Tibial nerve (tissue), 4 donors: ENCODE data around the gene POU2F2. TPM values are rescaled to one million over a fixed set of nuclear protein-coding genes. Genes with fewer than 3 reads are reported as not detected.

Source experiments
- DNase-seq, 2 donors: peaks; one replicate each; pipeline ENCODE4 v3.0.0-alpha.2; 2019; ENCODE audit warnings: low spot score in 2 of 2
- H3K27ac ChIP-seq, 4 donors: fragments of 200-600 bp; sonication (generic) in 3 of 4; one replicate each; pipeline ENCODE4 v1.5.1; 2017 to 2019; ENCODE audit warnings: mild to moderate bottlenecking in 1 of 4
- H3K27me3 ChIP-seq, 2 donors: fragments of 200-600 bp; sonication (generic) in 1 of 2; one replicate each; pipeline versions ENCODE4 v1.5.1 to v1.6.0; 2017 to 2019
- H3K36me3 ChIP-seq, 3 donors: fragments of 200-600 bp; sonication (generic); one replicate each; pipeline ENCODE4 v1.5.1; 2018 to 2019
- H3K4me1 ChIP-seq, 4 donors: fragments of 200-600 bp; sonication (generic) in 3 of 4; one replicate each; pipeline ENCODE4 v1.5.1; 2017 to 2019
- H3K4me3 ChIP-seq, 4 donors: fragments of 200-600 bp; sonication (generic) in 3 of 4; one replicate each; pipeline ENCODE4 v1.5.1; 2017 to 2019; ENCODE audit warnings: mild to moderate bottlenecking in 1 of 4, moderate library complexity in 1 of 4
- H3K9me3 ChIP-seq, 4 donors: fragments of 200-600 bp; sonication (generic) in 3 of 4; one replicate each; pipeline ENCODE4 v1.5.1; 2017 to 2019
- CTCF ChIP-seq, 5 experiments: fragments of 200-600 bp in 3 of 5; fragments of 450-650 bp in 2 of 5; sonication (generic) in 3 of 5; IDR thresholded peaks; one replicate each; pipeline ENCODE4 v1.5.1; 2016 to 2019; ENCODE audit warnings: antibody characterized with exemption in 5 of 5, mild to moderate bottlenecking in 3 of 5, moderate library complexity in 2 of 5
- EP300 ChIP-seq, 2 donors: sonication (generic); formaldehyde crosslinking; IDR thresholded peaks; one replicate each; pipeline ENCODE4 v1.6.1; 2017; ENCODE audit warnings: antibody characterized with exemption in 2 of 2, mild to moderate bottlenecking in 1 of 2
- POLR2A ChIP-seq, 2 donors: fragments of 450-650 bp; IDR thresholded peaks; one replicate each; pipeline ENCODE4 v1.6.1; 2017; ENCODE audit warnings: antibody characterized with exemption in 2 of 2, mild to moderate bottlenecking in 2 of 2, moderate library complexity in 2 of 2
- WGBS, 2 donors: methylation state at CpG; one replicate each; pipeline ENCODE4 v1.1.5; 2018; 5-methylcytosine and 5-hydroxymethylcytosine counted together
- total RNA-seq, 4 donors: library from RNA; depleted of rRNA; stranded (reverse); fragments of >200 nt; gene quantifications; one replicate each; pipeline ENCODE4 v1.1.0, GENCODE V29; 2016

The POU2F2 gene
- total RNA-seq, 4 donors from 2014 or later, result 0.21 to 6.0 (median 0.51) TPM

DNA sequence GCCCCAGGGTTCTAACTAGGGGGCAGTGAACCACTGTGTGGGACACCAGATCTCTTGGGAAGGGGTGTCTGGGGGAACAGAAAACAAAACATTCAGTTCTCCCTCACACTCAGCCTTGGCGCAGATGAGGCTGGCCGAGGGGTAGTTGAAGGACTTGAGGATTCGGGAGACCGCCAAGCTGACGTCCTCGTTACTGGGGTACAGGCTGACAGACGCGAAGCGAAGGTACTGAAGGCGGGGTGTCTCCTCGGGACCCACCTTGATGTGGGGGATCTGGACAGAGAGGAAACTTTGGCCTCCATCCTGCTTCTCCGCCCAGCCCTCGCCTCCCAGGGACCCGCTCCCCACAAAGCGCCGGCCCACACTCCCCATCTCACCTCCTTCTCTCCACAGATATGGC, 69.9 kb downstream of the POU2F2 start:
- TF ChIP-seq EP300 (IDR thresholded peaks at IDR 0.05) (no peak), POLR2A (IDR thresholded peaks at IDR 0.05) (no peak), CTCF (IDR thresholded peaks at IDR 0.05) (no peak)
- WGBS, 2 donors, result 94 to 95% methylated on average over 15 to 16 of the region's 16 CpGs
- H3K4me1 ChIP-seq, result no peaks in the 10 kb centered on the region
- DNase-seq, result no peak
- H3K4me3 ChIP-seq, result no peak overlapping the region
- H3K27ac ChIP-seq, result no peak overlapping the region
- H3K27me3 ChIP-seq, result peaks cover 0 to 17% of the 10 kb centered on the region in 2 donors
- H3K9me3 ChIP-seq, result no peaks in the 10 kb centered on the region
- H3K36me3 ChIP-seq, result peaks cover 0 to 50% (median 0%) of the 10 kb centered on the region in 3 donors

DNA sequence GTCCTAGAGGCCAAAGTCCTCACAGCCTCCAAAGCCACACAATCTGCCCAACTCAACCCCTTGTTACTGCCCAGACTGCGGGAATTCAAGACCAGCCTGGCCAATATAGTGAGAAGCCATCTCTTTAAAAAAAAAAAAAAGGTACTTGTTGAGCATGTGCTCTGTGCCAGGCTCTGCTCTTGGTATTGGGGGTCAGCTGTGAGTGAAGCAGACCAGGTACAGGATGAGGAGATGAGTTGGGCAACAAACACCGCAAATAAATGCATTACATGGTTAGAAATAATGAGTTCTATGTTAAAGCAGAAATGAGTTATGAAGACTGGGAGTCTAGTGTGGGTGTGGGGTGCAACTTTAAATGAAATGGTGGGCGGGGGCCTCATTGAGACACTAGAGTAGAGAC, 72.1 kb downstream of the POU2F2 start:
- no peak for TF ChIP-seq CTCF (IDR thresholded peaks at IDR 0.05)
- no peak for TF ChIP-seq EP300 (IDR thresholded peaks at IDR 0.05)
- TF ChIP-seq POLR2A (IDR thresholded peaks at IDR 0.05), result no peak
- 91 to 96% methylated on average over 3 of the region's 3 CpGs for WGBS, 2 donors
- peaks cover 0 to 57% (median 0%) of the 10 kb centered on the region in 3 donors for H3K36me3 ChIP-seq
- H3K27ac ChIP-seq, result no peak overlapping the region
- no peaks in the 10 kb centered on the region for H3K4me1 ChIP-seq
- DNase-seq, result no peak
- H3K9me3 ChIP-seq, result no peaks in the 10 kb centered on the region
- no peaks in the 10 kb centered on the region for H3K27me3 ChIP-seq
- no peak overlapping the region for H3K4me3 ChIP-seq

DNA sequence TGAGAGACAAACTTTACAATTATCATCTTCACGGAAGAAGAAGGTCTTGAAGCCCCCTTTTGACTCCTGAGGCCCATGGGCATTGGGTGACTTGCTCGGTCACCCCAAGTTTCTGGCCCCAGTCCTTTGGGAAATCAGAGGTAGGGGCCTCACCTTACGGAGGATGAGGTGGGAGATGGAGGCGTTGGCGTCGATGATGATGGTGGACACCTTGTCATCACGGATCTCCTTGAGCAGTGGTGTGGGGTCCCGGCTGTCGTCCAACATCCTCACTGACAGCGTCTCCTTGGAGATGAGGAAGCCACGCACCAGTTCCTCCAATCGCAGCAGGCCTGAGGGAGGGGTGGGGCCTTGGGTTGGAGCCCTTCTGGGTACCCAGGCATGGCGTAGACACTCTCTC, 73.0 kb downstream of the POU2F2 start:
- Histone ChIP-seq H3K27me3 (no peaks in the 10 kb centered on the region), H3K4me1 (no peaks in the 10 kb centered on the region), H3K36me3 (peaks cover 0 to 63% (median 0%) of the 10 kb centered on the region in 3 donors), H3K9me3 (no peaks in the 10 kb centered on the region), H3K4me3 (no peak overlapping the region), H3K27ac (no peak overlapping the region)
- DNase-seq, result no peak
- no peak for TF ChIP-seq EP300 (IDR thresholded peaks at IDR 0.05)
- TF ChIP-seq CTCF (IDR thresholded peaks at IDR 0.05), result no peak
- TF ChIP-seq POLR2A (IDR thresholded peaks at IDR 0.05), result no peak
- 94% methylated on average over 13 of the region's 13 CpGs for whole genome bisulfite sequencing, 2 donors

DNA sequence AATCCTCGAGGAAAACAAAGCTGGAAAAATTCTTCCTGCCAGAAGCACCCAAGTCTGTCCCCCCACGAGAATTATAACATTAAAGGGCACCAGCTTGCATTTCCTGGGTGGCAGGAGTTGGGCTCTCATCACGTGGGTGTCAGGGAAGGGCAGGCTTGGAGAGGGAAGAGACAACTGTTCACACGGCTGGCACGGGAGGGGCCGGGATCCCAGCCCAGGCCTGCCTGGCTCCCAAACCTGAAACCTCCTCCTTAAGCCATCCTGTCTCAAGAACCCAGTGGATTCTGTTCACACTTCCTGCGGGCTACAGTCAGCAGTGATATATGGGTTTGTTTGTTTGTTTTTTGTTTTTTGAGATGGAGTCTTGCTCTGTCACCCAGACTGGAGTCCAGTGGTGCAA, 74.4 kb downstream of the POU2F2 start:
- TF ChIP-seq POLR2A (IDR thresholded peaks at IDR 0.05) (no peak), CTCF (IDR thresholded peaks at IDR 0.05) (no peak), EP300 (IDR thresholded peaks at IDR 0.05) (no peak)

DNA sequence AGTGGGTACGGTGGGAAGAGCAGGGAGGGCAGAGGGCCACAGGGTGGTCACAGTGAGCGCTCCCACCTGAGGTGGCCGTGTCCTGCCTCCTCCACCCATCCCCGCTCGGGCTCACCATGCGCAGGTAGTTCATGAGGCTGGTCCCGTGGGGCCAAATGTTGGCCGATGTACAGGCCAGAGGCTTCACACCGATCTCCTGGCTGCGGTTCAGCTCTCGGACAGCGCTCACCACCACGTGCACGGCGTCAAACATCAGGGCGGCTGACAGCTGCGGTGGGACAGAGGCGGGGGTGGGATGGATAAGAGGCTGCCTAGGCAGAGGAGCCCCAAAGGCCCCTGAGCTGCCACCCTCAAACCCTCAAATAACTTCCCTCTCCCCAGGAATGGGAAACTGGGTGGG, 78.0 kb downstream of the POU2F2 start:
- H3K27ac ChIP-seq, result no peak overlapping the region
- H3K9me3 ChIP-seq, result no peaks in the 10 kb centered on the region
- no peak for TF ChIP-seq CTCF (IDR thresholded peaks at IDR 0.05)
- no peak for TF ChIP-seq POLR2A (IDR thresholded peaks at IDR 0.05)
- TF ChIP-seq EP300 (IDR thresholded peaks at IDR 0.05), result no peak
- H3K36me3 ChIP-seq, result peaks cover 0 to 50% (median 0%) of the 10 kb centered on the region in 3 donors
- no peaks in the 10 kb centered on the region for H3K27me3 ChIP-seq
- no peak for DNase-seq
- H3K4me1 ChIP-seq, result no peaks in the 10 kb centered on the region
- WGBS, 2 donors, result 82 to 85% methylated on average over 13 to 18 of the region's 18 CpGs
- no peak overlapping the region for H3K4me3 ChIP-seq

More for the DNA sequence above, 74.4 kb downstream of the POU2F2 start:
- 78 to 81% methylated on average over 7 of the region's 7 CpGs for WGBS, 2 donors
- no peak for DNase-seq
- H3K4me3 ChIP-seq, result no peak overlapping the region
- H3K36me3 ChIP-seq, result peaks cover 0 to 64% (median 0%) of the 10 kb centered on the region in 3 donors
- H3K9me3 ChIP-seq, result no peaks in the 10 kb centered on the region
- no peaks in the 10 kb centered on the region for H3K4me1 ChIP-seq
- H3K27me3 ChIP-seq, result no peaks in the 10 kb centered on the region
- H3K27ac ChIP-seq, result no peak overlapping the region
